HG02885 (cell line): Measurements from ENCODE around the gene SLC25A27.

Experiments used
- ATAC-seq: cut with Tn5 transposase; IDR thresholded peaks from one replicate; pipeline ENCODE4 v1.9.1; 2021; ENCODE audit warnings: mild to moderate bottlenecking; ENCODE audit not compliant: unreplicated experiment, poor library complexity

SLC25A27 gene

DNA sequence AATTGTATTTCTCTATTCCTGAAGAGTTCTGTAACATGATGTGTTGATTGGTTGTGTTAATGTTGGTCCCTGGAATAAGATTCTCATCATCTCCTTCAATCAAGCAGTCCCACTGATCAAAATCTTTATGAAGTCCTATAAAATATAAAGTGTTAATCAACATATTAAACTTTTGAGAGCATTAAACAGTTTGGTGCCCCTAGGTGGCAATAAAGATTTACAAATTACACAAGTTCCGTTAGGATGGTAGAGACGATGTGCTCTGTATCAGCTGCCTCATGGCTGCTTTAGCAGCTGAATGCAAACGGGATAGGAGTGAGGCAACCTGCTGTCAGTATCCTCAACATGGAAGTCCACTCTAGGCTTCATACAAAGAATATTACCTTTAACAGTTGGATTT lies 51.8 kb downstream of the SLC25A27 start:
- peak; percentile 42 for ATAC-seq

DNA sequence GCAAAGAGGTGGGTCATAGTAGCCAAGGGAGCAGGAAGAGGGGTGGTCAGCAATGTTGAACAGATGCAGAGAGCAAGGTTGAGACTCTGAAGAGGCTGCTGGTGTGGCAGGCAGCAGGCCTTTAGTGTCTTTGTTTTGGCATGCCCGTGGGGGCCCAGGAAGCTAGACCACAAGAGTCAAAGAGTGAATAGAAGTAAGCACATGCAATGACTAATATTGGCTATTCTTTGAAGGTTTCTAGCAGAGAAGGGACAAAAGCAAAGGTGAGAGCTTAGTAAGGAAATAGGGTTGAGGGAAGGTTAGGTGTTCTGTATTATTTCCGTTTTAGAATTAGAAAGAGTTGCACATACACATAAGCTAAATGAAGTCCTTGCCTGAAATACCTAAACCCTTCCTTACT lies 53.7 kb downstream of the SLC25A27 start:
- no peak for ATAC-seq

DNA sequence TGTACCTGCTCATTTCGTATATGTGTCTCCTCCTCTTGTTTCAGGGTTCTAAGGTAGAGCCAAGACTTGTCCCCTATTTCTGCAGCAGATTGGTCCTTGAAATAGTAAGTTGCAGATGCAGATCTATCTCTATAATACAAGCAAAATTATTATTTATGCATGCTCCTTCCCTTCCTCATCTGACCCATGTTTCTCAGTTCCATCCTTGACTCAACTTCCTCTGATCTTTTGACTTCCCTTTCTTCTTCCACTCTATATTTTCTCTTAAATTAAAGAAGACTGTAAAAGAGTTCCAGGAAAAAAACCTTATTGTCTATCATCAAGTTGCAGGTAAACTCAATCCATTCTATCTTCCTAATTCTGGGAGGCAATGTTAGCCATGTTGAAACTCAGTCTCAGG lies 58.7 kb downstream of the SLC25A27 start:
- no peak for ATAC-seq

DNA sequence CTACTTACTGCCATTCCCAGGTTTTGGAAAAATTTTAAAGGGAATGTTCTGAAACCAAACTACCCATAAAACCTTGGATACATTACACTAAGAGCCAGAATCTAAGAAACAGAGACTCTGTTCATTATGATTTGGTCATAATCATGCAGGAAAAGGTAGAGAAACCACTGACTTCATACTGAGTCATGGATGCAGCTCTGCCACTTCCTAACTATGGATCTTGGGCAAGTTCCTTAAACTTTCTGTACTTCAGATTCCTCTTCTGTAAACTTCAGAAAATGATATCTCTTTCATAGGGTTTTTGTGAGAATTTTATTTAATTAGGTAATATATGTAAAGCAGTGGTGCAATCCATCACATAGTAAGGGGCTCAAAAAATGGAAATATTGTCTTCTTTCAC lies 62.4 kb downstream of the SLC25A27 start:
- no peak for ATAC-seq

DNA sequence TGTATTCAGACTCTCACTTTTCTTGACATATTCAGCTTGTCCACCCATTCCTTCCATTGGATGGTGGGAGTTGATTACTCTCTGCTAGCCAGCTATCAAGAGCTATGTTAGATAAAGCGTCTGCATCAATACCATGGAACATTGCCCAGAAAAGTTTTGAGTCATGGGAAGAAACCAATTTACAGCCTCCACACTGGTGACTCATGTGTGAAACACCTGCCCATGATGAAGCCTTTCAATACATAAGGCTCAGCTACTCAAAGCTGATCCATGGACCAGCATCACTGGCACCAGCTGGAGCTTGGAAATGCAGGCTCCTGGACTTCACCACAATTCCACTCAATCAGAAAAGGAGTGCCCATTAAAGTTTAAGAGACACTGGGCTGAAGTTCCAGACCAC lies 66.3 kb downstream of the SLC25A27 start:
- ATAC-seq = no peak

DNA sequence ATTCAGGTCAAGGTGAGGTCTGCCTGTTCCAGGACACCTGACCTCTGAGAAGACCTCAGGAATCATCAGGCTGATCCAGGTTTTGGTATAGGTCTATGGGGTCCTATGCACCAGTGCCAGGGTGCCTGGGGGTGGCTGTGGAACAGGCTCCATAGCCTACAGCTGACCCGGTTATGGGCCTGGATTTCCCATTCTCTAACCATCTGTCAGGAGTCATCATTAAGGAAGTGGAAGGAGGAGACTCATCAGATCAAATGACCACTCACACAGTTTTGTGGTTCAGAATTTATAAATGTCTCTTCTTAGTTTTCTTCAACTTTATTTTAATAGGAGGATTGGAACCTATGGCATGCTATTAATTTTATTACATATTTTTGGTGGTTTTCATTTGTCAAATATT lies 67.6 kb downstream of the SLC25A27 start:
- no peak for ATAC-seq
